Osteocyte (in vitro differentiated cells): Measurements from ENCODE around the gene DNM1. TPM values are rescaled to one million over a fixed set of nuclear protein-coding genes. Genes with fewer than 3 reads are reported as not detected.

ENCODE experiments used
- DNase-seq: peaks from one replicate; pipeline ENCODE4 v3.0.0; 2021; ENCODE audit warnings: mixed read lengths; ENCODE audit not compliant: unreplicated experiment; ENCODE audit errors: extremely low spot score
- H3K27ac Mint-ChIP-seq: one replicate; pipeline ENCODE4 v1.8.0; 2021; ENCODE audit warnings: mild to moderate bottlenecking, mixed read lengths; ENCODE audit not compliant: unreplicated experiment
- H3K27me3 Mint-ChIP-seq: one replicate; pipeline ENCODE4 v1.8.0; 2021; ENCODE audit warnings: mixed read lengths; ENCODE audit not compliant: unreplicated experiment
- H3K36me3 Mint-ChIP-seq: one replicate; pipeline ENCODE4 v1.8.0; 2021; ENCODE audit warnings: mixed read lengths; ENCODE audit not compliant: unreplicated experiment
- H3K4me1 Mint-ChIP-seq: one replicate; pipeline ENCODE4 v1.8.0; 2021; ENCODE audit warnings: mixed read lengths; ENCODE audit not compliant: unreplicated experiment
- H3K4me3 Mint-ChIP-seq: one replicate; pipeline ENCODE4 v1.8.0; 2021; ENCODE audit warnings: mild to moderate bottlenecking, moderate library complexity, mixed read lengths; ENCODE audit not compliant: unreplicated experiment
- H3K9me3 Mint-ChIP-seq: one replicate; pipeline ENCODE4 v1.8.0; 2021; ENCODE audit warnings: mixed read lengths; ENCODE audit not compliant: unreplicated experiment
- total RNA-seq: library from RNA; stranded (reverse); gene quantifications from 2 replicates; pipeline ENCODE4 v1.2.1, GENCODE V29; 2021
- TF ChIP-seq, protein P1 (sequence below): fragments of 200-600 bp; sonication (generic); IDR thresholded peaks from 2 replicates; pipeline ENCODE4 v1.5.0; 2021; ENCODE audit warnings: antibody characterized with exemption, mild to moderate bottlenecking, moderate library complexity

Gene DNM1
- total RNA-seq, 1 donor from 2014 or later: 45.4 TPM

DNA sequence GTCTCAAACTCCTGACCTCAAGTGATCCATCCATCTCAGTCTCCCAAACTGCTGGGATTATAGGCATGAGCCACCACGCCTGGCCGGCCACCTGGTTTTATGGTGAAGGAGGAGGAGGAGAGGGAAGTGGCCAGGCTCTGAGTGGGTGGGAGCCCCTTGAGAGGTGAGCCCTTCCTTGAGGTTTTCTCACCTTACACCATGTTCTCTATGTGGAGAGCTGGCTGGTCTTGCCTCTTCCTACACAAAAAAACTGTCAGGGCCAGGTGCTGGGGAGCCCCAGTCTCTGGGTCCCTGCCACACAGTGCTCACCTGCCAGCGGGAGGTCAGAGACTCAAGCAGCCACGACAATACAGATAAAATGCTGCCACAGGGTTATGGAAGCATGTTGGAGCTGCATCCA is 91.0 kb downstream of the DNM1 start:
- DNase-seq: no peak
- Mint-ChIP-seq H3K9me3 (no peaks in the 10 kb centered on the region), H3K4me3 (no peak overlapping the region), H3K36me3 (peaks cover under 1% of the 10 kb centered on the region), H3K27ac (no peak overlapping the region), H3K27me3 (no peaks in the 10 kb centered on the region), H3K4me1 (peaks cover 6% of the 10 kb centered on the region)
- TF ChIP-seq, protein P1, sequence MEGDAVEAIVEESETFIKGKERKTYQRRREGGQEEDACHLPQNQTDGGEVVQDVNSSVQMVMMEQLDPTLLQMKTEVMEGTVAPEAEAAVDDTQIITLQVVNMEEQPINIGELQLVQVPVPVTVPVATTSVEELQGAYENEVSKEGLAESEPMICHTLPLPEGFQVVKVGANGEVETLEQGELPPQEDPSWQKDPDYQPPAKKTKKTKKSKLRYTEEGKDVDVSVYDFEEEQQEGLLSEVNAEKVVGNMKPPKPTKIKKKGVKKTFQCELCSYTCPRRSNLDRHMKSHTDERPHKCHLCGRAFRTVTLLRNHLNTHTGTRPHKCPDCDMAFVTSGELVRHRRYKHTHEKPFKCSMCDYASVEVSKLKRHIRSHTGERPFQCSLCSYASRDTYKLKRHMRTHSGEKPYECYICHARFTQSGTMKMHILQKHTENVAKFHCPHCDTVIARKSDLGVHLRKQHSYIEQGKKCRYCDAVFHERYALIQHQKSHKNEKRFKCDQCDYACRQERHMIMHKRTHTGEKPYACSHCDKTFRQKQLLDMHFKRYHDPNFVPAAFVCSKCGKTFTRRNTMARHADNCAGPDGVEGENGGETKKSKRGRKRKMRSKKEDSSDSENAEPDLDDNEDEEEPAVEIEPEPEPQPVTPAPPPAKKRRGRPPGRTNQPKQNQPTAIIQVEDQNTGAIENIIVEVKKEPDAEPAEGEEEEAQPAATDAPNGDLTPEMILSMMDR: no peak

DNA sequence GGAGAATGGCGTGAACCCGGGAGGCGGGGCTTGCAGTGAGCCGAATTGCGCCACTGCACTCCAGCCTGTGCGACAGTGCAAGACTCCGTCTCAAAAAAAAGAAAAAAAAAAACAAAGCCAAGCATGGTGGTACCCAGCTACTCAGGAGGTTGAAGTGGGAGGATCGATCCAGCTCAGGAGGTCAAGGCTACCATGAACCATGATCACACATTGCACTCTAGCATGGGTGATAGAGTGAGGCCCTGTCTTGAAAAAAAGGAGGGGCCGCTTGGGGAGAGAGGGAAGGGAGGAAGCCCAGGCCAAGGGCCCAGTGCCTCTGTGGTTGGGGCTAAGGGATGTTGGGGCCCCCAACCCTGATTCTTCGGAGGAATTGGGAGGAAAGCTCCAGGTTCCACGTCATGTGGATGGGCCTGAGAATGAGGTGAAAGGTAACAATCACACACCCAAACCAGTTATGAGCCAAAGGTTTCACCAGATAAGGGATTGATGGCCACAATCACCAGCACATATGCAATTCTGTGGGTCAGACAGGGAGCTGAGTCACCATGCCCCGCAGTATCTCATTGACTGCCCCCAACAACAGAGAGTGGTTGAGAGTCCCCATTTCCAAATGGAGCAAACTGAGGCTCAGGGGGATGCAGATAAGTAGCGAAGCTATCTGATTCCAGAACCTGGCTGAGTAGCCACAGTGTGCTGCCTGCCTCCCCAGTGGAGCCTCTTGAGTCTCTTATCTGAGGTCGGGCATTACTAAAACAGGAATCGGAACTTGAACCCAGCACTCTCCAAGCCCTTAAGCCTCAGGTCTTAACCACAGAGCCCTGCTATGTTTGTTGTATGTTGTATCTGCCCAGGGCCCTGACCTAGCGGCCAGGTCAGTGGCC is 93.4 kb downstream of the DNM1 start:
- no peaks in the 10 kb centered on the region for H3K36me3 Mint-ChIP-seq
- H3K27me3 Mint-ChIP-seq: no peaks in the 10 kb centered on the region
- peaks cover 6% of the 10 kb centered on the region for H3K4me1 Mint-ChIP-seq
- no peak overlapping the region for H3K27ac Mint-ChIP-seq
- no peak overlapping the region for H3K4me3 Mint-ChIP-seq
- H3K9me3 Mint-ChIP-seq: no peaks in the 10 kb centered on the region
- no peak for DNase-seq
- TF ChIP-seq, protein P1: no peak

DNA sequence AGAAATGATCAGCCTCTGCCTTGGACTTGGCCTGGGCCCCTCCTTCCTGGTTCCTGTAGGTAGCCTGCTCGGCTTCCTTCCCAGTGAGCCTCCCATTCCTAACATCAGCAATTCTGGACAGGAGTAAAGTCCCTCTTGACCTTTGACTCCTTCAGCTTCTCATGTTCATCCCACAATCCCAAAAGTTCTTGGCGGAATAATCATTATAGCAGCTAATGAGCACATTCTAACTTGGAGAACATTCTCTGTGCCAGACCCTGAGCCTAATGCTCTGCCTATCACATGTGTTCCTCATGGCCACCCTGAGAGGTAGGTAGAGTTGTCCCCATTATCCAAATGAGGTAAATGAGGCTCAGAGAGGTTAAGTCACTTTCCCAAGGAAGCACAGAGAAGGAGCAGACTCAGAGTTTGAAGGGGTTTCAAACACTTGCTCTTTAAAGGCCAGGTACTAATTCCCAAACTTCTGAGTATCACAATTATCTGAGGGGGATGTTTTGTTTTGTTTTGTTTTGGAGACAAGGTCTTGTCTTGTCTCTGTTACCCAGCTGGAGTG is 94.1 kb downstream of the DNM1 start:
- H3K27me3 Mint-ChIP-seq: no peaks in the 10 kb centered on the region
- H3K27ac Mint-ChIP-seq: no peak overlapping the region
- DNase-seq: no peak
- TF ChIP-seq, protein P1: no peak
- H3K36me3 Mint-ChIP-seq: no peaks in the 10 kb centered on the region
- peaks cover 6% of the 10 kb centered on the region for H3K4me1 Mint-ChIP-seq
- no peak overlapping the region for H3K4me3 Mint-ChIP-seq
- no peaks in the 10 kb centered on the region for H3K9me3 Mint-ChIP-seq

DNA sequence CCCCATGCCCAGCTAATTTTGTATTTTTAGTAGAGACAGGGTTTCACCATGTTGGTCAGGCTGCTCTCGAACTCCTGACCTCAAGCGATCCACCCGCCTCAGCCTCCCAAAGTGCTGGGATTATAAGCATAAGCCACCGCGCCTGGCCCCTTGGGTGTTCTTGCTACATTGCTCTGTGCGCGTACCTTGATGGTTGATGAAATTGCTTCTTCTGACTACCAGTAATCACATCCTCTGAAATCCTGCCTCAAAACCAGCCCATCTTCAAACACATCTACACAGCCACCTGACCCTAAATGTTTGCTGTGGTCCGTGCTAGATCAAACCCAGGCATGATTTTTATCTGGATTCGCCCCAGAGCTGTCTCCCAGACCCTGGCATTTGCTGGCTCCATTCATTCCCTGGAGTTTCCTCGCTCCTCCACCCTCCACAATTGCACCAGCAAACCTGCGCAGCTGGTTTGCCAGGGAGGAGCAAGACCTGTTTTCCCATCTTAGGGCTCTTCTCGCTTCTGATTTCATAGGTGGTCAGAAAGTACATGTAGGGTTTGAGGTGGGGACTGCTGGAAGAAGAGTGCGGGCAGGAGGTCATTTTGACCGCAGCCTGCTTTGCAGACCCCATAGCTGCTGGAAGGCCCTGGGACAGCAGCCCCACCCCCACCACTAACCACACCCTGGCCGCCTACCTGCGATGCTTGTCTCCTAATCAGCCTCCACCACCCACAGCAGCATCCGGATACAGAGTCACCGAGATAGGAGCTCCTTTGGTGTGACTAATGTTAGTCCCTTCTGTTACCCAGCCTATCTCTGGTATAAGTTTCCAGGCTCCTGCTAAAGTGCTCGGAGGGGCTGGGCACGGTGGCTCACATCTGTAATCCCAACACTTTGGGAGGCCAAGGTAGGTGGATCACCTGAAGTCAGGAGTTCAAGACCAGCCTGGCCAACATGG is 95.6 kb downstream of the DNM1 start:
- TF ChIP-seq, protein P1: no peak
- H3K36me3 Mint-ChIP-seq: no peaks in the 10 kb centered on the region

More for the DNA sequence above, 95.6 kb downstream of the DNM1 start:
- H3K27ac Mint-ChIP-seq: no peak overlapping the region
- H3K27me3 Mint-ChIP-seq: no peaks in the 10 kb centered on the region
- no peaks in the 10 kb centered on the region for H3K9me3 Mint-ChIP-seq
- H3K4me3 Mint-ChIP-seq: no peak overlapping the region
- DNase-seq: no peak
- H3K4me1 Mint-ChIP-seq: peaks cover 6% of the 10 kb centered on the region
